GOT3 (cell line): ENCODE measurements around the gene CST6.
"Not testable (repeated sequence)": the region's sequence is repeated elsewhere in the genome, so short reads cannot be mapped to it uniquely, and the experiment has no call there.

Source experiments
- DNase-seq: peaks from one replicate; lab custom pipeline; 2025; ENCODE audit warnings: mixed read lengths; lab: John Stamatoyannopoulos, UW

CST6 gene

GRCh38 chr11:65987336-65987735, 24.5 kb upstream of the CST6 start:
- DNase-seq = no peak

DNA sequence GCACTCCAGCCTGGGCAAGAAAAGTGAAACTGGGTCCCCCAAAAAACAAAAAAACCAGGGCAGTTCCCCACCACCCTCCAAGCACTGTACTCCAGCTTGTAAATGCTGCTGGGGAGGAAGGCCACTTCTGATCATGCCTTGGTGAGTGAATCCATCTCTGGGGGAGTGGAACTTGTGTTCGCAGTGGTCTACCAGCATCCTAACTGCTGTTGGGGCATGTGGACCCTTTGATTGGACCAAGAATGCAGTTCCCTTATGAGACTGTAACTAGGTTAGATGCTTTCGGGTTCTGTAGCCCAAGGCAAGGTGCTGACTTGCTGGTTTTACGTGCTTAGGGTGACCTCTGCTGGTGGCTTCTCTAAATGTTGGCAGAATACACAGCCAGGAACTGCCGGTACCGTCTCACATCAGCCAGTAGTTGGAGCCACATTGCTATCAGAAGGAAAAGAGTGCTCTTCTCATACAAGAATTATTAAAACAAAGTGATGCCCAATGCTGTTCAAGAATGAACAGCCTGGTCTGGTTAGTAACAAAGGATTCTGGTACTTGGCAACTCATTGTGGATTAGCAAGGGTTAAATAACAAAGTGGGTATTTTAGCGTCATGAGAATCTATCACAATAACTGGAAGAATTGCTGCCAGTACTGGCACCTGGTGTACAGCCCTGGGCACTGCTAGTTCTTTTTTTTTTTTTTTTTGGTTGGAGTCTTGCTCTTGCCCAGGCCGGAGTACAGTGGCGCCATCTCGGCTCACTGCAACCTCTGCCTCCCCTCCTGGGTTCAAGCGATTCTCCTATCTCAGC, 22.8 kb upstream of the CST6 start:
- DNase-seq = peak; percentile 39

DNA sequence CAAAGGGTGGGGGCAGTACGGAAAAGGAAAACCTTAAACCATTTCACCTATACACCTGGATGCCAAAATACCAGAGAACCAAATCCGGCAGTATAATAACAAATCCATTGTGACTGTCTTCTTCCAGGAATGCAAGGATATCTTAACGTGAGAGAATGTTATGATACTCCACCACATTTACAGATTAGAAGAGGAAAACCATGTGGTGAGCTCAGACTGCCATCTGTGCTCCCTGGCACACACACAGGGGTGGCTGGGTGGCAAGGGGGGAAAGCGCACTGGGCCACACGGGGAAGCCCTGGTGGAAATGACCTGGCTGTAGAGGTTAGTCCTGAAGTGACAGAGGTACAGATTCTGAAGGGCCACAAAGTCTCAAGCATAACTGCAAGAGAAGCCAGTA, 19.8 kb upstream of the CST6 start:
- no peak for DNase-seq

- no peak for DNase-seq
Measured at GRCh38 chr11:65997286-65997685, 14.5 kb upstream of the CST6 start.

DNA sequence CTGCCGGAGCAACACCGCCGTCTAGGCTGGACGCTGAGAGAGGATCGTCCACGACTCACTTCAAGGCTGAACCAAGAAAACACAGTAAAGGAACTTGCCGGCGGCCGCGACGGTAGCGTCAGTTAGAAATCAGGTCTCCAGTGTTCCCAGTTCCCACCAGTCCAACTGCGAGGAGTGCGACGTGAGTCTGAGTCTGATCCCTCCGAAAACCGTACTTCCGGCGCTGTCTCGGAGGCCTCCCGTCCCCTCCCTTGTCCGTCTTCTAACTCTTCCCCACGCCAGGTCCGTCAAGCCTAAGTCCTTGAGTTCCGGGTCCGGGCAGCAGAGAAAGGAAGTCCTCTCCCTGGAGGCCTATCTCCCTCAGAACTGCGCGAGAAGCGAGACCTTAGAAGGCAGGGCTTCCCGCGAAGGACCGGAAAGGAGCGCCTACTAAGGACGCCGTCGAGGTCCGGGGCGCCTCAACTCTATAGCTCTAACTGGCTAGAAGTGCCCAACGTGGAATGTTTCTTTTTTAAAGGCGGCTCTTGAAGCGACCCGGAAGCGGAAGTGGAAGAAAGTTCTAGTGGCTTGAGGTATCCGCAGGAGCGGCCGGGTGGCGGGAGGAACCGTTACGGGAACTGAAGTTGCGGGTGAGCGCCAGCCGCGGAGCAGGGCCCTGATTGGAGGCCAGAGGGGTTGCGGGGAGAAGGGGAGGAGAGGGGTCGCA, 9.7 kb upstream of the CST6 start, which contains the start of the genes BANF1 and EIF1AD:
Gene BANF1 (plus strand): TSS at position 562 of the 706 bp plus-strand sequence. CDS start 748 bp downstream, outside the sequence.
Gene EIF1AD (minus strand): TSS at position 216 of the 706 bp plus-strand sequence. CDS start 1,768 bp downstream, outside the sequence.
- DNase-seq = peak; percentile 80

- DNase-seq = no peak
Measured at GRCh38 chr11:66002648-66003225, 9.1 kb upstream of the CST6 start.

- no peak for DNase-seq
Measured at GRCh38 chr11:66003291-66003690, 8.5 kb upstream of the CST6 start.

GRCh38 chr11:66004186-66004585, 7.6 kb upstream of the CST6 start:
- no peak for DNase-seq

DNA sequence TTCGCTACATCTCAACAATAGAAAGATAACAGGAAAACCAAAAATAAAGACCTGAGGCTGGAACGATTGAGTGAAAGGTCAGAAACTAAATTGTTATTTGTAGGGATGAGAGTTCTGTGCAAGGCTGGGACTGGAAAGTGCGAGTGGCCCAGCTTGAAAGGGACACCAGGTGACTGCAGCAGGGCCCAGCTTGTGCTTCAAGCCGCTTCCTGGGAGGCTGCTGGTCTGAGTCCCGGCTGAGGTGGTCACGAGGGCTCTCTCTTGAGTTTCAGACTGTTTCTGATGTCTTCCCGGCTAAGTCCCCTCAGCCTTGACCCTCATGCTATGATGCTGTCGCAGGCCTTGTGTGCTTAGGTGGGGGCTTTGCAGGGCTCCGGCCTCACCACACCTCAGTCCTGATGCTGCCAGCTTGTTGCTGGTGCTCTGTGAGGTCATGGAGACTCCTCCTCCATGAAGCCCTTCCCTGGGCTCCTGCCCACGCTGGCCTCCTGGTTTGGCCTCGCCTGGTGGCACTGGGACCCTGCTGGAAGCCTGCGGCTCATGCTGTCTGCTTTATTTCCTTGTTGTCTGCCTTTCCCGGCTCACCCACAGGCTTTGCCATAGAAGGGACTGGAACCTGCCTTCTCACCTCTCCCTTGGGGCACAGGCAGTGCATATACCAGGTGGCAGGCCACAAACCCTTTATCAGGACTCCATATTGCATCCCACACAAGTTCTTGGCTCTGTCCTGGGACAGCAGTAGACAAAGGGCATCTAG, 5.5 kb upstream of the CST6 start:
- no peak for DNase-seq

DNA sequence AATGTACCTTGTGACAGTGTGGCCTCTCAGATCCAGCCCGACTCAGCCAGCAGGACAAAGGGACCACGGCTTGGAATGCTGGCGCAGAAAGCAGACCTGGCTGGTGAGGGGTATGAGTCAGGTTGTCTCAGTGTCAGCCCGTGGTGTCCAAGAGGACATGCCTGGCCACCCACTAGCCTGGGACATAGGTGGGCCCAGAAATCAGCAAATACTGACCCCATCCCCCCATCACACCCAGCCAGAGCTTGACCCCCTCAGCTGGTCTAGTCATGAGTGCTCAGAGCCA, 5.0 kb upstream of the CST6 start:
- no peak for DNase-seq

DNA sequence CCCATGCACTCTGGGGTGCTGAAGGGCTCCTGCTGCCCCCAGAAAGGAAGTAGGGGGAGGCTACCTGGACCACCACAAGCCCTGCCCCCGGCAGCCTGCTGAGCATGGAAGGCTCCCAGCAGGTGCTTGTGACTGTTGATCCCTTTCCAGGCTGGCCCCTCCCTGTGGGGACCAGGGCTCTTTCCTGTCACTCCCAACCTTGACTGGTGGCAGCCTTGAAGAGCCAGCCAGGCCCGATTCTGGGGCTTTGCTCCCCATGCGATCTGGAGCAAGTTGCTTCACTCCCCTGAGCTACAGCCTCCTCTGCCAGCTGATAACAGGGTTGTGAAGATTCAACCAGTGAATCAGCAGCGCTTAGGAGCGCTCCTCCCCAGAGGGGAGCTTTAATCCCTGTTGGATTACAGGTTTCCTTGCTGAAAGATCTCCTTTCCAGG, 4.6 kb upstream of the CST6 start:
- DNase-seq = no peak

DNA sequence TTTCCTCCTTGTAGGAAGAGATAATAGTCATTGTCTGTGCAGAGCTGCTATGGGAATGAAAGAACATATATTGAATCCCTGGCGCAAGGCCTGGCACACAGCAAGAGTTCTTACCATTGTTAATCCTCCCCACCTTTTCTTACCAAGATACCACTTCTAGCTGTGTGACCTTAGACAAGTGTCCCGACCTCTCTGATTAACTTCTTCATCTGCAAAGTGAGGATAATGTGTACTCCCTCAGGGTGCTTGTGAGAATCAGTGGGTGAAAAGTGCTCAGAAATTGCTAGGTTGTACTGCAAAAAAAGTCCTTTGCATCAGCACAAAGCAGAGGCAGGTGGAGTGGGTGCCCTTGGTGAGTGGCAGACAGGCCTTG, 3.7 kb upstream of the CST6 start:
- no peak for DNase-seq

DNA sequence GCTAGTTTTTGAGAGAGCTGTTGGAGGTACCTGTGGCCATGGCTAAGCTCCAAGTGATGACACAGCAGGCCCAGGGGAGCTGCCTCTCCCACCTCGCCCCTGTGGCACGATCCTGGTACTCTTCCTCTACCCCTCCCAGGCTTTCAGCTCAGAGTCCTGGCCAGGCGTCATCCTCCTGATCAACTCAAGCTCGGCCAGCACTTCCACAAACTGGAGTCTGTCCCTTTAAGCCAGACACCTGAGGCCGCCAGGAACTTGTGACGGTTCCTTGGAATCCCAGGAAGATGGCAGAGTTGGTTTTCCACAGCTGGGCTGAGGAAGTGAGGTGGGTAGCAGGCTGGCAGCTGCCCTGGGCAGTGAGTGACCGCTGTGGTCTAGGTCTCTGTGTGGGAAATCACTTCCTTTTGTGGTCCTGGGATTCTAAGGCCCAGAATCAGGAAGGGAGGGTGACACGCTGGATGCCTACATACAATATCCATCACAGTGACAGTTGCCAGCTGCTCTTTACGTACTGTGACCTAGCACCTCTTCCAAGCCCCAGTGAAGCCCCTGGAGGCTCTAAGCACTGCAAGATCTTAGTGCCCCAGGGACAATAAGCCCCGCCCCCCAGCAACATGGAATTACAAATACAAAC, 3.2 kb upstream of the CST6 start:
- DNase-seq = no peak

DNA sequence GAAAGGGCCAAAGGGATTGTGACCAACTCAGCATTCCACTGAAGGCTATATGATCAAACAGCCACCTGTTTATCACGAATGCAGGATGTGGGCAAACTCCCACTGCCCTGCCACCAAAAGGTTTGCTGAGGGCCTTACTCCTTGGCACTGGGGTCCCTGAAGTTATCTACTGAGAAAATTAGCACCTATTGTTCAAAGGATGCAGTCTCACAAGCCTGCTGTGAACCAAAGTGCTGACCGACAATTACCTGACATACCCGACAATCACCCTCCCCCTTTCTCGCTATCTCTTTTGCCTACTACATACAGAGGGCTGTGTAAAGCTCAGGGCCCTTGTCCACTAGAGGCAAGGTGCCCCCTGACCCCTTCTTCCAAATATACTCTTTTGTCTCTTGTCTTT, 1.8 kb upstream of the CST6 start:
- not testable (repeated sequence) for DNase-seq

DNA sequence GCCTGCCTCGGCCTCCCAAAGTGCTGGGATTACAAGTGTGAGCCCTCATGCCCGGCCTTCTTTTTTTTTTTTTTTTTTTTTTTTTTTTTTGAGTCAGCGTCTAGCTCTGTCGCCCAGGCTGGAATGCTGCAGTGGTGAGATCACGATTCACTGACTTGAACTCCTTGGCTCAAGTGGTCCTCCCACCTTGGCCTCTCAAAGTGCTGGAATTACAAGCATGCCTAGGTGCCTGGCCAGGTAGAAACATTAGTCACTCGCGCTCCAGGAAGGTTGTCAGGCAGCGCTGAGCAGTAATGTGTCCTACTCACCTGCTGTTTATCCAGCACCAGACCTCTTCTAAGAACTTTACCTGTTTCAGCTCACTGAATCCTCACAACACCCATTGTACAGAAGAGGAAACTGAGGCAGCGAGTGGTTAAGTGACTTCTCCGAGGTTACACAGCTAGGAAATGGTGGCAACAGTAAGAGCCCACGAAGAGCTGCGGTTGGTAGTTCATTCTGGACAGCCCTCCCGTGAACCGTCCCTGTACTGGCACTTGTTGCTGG, 496 bp upstream of the CST6 start:
- no peak for DNase-seq

GRCh38 chr11:66012371-66012945, 650 bp downstream of the CST6 start:
- DNase-seq = no peak

DNA sequence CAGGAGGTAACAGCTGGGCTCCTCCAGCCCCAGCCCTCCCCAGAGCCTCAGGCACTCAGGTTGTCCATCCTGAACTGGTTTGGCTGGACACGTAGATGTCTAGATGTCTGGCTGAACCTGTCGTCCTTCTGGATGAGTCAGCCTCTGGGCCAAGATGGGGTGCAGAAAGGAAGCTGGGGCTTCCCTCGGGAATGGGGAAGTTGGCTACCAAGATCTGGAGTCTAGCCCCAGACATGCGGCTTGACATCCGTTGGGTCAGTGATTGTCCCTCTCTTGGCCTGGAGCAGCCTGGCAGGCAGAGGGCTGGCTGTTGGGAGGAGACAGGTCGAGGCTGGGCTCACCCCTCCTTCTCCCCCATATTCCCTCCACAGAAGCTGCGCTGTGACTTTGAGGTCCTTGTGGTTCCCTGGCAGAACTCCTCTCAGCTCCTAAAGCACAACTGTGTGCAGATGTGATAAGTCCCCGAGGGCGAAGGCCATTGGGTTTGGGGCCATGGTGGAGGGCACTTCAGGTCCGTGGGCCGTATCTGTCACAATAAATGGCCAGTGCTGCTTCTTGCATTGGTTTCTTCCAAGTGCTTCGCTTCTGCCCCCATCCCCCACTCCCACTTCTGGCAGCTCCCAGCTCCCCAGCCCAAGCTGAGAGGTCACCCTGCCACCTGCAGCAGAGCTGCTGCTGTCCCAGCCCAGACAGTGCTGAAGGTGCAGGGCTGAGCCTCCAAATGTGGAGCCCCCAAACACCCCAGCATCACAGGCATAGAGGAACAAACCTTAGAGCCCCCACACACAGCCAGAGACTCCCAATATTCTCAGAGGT, 1.3 kb downstream of the CST6 start:
- no peak for DNase-seq

GRCh38 chr11:66013762-66014100, 1.9 kb downstream of the CST6 start:
- no peak for DNase-seq

DNA sequence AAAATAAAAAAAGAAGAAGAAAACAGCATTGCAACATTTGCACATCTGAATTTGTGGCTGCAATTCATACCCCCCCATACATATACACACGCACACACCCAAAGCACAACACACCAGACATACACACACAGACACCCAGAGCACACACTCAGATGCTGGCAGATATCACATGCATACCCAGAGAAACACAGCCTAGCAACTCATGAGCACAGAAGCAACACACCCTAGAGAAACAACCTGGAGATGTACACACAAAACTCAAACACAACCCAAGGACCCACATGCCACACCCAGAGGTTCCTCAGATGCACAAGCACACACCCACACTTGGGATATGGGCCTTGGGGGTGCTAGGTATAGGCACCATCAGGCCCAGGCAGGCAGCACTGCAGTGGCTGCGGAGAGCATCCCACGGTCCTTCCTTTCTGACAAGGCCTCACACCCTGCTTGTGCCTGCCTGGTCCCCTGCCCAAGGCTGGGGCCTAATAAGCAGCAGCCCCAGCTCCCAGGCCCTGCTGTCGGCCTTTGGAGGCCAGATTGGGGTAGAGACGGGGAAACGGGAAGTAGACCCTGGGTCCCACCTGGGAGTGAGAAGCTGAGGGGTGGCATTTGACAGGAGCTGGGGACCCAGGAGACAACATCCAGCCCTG, 3.1 kb downstream of the CST6 start:
- DNase-seq = no peak

- no peak for DNase-seq
Measured at GRCh38 chr11:66015454-66015881, 3.7 kb downstream of the CST6 start.
